HG03060 (cell line): ENCODE results near the gene KCNAB1.

ENCODE experiments used
- ATAC-seq: cut with Tn5 transposase; IDR thresholded peaks from one replicate; pipeline ENCODE4 v1.9.1; 2021; ENCODE audit warnings: low read depth, moderate number of reproducible peaks; ENCODE audit not compliant: unreplicated experiment

KCNAB1 gene

DNA sequence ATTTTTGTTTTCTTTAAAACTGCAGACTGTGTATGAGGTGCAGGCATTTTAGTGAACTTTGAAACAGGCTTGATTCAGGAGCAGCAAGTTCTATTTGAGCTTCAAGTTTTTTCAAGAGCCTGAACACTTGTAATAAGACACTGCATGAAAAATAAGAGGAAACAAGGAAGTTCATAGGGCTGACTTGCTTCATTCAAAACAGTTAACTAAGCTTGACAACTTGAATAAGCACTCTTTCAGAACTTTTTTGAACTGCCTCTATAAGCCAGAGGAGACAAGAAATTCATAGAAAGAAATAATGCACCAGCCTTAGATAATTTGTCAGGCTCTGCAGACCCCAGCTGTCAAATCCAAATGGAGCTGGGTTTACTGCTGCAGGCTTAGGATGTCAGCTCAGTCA is 304.4 kb downstream of the KCNAB1 start:
- no peak for ATAC-seq

DNA sequence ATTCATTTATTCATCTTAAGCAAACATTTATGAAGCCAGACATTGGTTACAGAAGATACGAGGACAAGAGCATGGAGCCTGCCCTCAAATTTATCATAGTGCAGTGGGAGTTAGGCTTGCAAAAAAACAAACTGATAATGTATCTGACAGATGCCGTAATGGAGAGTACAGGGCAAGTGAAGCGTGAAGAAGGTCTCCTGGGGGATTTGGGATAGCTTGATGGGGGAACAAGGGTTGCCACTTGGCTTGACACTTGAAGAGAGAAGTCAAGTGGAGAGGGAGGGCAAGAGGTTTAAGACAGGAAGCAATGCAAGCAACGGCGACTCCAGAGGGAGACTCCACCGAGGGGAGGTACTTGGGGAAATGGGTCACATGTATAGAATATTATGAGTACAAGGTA is 305.3 kb downstream of the KCNAB1 start:
- no peak for ATAC-seq

DNA sequence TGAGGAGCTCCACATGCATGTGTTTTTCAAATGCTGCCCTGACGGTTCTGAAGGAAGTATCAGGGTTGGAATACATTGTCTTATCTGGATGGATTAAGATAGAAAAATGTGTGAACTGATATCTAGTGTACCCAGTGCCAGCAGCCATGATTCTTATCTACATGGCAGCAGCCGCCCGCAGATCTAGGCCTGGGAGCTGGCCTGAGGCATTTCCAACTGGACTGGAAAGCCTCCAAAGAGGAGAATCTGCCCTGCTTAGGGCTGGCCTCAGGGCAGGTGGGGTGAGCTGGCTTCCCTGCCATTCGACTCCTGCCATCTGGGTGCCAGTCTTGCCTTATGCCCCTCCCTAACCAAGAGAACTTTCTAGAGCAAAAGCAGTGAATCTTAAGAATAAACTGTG is 308.7 kb downstream of the KCNAB1 start:
- ATAC-seq, result no peak

DNA sequence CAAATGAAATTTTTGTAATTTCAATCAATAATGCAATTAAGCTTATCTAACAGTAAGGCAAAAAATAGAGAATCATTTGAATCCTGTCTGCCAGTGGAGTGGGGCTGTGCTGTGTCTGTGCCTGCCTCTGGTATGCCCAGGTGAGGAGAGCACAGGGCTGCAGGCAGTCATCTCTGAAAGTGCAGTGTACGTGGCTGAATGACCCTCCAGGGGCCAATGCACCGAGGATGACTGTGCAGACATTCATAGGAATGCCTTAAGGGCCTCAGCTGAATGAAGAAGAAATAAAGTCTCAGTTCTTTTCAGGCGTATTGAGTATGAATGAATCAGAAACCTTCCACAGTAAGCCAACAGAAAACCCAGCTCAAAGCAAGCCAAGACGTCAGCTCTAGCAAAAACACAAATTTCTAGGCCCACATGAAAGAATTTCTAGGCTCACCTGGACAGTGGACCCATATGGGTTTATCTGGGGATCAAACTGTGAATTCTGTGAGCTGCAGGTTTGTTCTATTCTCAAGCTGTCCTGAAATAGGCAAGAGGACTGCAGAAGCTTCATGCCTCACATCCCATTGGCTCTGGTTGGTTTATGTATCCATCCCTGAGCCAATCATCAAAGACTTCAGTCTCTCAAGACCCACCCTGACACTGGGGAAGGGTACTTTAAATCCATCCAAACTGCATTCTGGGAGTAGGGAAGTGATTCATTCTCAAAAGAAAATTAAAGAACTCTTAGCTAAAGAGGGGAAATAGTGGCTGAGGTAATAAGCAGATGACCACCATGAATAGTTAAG is 311.2 kb downstream of the KCNAB1 start:
- no peak for ATAC-seq

DNA sequence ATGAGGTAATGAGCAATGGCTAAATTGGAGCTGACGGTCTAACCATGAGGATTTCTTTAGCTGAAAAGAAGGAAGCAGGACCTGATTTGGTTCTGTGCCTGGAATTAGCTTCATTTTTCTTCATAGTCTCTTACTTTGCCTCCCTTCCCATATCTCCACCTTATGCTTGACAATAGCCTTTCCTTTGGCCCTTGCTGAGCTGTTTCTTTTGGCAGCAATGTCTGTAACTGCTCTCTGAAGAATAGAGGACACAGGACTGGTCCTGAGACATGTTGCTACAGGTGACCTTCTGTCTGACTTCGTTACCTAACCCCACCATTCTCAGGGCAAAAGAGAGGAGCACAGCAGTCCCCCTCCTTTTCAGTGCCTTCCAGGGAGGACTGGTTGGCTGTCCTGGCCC is 312.2 kb downstream of the KCNAB1 start:
- no peak for ATAC-seq

DNA sequence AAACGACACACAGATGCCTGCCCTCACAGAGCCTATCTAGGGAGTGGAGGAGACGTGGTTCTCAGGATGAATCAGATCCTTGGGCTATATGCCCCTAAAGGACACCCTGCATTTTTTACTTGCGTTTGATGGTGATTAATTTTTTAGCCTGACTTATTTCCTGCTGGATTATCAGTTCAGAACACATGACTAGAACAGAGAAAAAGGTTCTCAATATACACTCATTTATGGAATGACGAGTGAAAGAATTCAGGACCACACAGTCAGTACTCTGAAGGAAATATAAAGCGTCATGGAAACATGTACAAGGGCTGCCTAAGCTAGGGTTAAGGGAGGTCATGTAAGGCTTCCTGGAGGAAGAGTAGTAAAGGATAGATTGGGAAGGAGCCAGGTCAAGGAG is 312.8 kb downstream of the KCNAB1 start:
- no peak for ATAC-seq

DNA sequence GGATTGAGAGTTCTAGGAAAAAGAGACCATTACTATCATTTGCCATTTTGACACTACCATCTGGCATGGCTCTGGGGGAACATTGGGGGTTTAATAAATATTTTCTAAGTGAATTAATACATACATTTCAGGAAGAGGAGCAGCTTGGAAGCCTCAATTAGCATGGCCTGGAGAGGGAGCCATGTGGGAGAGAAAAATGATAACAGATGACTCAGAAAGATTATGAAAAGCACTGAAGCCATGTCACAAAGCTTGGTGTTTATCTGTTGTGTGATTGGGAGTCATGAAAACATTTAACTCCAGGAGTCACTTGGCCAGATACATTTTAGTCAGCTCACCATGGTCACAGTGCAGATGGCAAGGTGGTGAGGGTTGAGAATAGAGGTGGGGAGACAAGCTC is 313.5 kb downstream of the KCNAB1 start:
- ATAC-seq, result no peak

DNA sequence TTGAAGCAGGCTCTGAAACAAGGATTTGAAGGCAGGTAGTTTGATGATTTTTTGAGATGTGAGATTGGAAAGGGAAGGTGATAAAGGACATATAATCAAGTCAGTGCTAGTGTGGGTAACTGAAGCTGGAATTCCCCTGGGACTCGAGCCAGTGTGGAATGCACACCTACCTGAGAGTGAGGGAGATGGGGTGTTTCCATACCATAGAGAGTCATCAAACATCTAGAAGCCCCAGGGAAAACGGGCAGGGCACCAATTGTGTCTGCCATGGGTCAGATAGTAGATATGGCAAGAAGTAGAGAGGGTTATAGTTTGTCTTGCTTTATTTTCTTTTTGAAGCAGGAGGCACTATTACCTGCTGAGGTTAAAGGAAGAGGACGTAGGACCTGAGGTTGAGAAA is 314.5 kb downstream of the KCNAB1 start:
- ATAC-seq, result no peak

DNA sequence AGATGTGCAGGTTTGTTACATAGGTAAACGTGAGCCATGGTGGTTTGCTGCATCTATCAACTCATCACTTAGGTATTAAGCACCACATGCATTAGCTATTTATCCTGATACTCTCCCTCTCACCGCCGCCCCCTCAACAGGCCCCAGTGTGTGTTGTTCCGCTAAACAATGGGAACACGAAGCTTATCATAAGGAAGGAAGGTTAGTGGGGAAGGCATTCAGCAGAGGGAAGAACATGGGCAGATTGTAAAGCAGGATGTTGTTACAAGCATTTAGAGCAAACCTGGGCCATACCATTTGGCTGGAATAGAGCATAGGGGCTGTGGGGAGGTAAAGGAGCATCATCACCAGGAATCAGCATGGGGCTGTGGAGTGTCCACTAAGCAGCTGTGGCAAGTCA is 322.7 kb downstream of the KCNAB1 start:
- ATAC-seq, result no peak

DNA sequence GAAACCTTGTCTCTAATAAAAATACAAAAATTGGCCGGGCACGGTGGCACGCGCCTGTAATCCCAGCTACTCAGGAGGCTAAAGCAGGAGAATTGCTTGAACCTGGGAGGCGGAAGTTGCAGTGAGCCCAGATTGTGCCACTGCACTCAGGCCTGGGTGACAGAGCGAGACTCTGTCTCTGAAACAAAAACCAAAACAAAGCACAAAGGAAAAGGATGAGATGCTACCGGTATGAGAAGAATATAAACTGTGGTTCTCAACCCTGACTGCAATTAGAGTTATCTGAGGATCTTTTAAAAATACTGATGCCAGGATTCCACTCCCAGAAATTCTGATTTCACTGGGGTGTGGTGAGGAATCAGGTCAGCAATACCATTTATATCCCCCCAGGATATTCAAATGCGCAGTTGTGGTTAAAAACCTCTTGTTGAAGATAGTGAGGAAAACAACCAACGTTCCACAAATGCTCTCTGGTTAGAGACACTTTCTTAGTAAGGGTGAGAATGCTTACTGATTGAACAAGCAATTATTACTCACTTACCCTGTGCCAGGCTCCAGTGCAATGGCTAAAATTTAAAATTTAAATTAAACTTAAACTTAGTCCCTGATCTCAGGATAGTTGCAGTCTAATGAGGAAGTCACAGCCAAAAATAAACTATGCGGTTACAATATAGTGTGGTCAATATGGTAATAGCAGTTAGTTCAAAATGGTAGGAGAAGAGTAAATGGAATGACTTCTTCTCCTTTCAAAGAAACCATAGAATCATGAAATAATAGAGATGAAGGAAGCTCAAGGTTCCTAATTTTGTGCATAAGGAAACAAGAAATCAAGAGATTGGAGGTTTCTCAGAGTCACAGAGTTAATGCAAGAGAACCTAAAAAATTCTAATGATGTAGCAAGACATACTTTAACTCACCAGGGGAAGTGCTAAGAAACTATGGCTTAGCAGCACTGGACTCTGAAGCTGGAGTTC is 325.0 kb downstream of the KCNAB1 start:
- no peak for ATAC-seq

DNA sequence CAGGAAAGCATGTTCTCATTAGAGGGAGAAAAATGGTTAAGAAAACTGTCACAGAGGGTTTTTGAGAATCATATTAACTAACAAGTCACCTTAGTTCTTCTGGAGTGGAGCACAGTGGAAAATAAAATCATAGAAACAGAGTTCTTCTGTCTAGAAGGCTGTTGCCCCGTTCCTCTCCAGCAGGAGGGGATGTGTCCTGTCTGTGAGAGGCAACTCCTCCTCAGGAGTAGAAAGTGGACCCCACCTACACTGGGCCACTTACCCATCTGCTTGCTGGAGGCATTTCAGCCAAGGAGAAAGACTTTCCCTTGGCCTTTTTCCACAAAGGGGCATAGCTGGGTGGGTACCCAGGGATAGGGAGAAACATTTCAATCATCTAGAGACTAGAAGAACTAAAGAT is 327.9 kb downstream of the KCNAB1 start:
- ATAC-seq, result no peak

DNA sequence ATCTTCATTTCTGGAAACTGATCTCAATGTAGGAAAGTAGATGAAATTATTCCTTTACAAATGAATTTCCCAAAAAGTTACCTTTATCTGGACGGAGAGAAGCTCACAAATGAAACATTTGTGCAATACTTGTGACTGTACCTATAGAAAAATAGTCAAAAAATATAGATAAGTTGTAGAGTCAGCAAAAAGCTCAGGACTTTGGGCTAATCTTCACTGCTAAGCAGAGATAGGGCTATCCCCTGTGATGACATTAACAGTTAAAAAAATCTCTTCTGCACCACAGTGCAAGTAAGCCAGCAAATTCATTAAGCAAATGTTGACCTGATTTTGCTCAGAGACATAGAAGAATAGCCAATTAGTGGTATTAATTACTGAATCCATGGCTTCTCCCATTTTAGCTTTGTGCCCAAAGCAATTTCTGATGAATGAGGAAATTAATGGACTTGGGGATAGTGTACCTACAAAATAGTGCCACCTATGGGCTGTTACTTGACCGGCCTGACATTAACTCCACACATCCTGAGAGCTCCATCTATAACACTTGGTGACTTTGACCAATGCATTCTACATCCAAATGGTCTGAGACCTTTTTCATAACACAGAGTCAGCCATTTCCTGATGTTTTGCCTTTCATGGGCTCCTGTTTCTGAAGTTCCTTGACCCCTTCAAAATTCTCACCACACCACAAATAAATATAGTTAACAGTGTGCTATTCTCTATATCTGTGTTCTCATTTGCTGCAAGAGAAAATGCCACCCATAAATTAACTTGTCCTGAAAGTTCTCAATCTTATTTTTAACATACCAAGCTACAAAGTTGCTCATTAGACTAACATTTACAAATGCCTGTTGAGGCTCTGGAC is 329.6 kb downstream of the KCNAB1 start:
- ATAC-seq, result peak; percentile 39

DNA sequence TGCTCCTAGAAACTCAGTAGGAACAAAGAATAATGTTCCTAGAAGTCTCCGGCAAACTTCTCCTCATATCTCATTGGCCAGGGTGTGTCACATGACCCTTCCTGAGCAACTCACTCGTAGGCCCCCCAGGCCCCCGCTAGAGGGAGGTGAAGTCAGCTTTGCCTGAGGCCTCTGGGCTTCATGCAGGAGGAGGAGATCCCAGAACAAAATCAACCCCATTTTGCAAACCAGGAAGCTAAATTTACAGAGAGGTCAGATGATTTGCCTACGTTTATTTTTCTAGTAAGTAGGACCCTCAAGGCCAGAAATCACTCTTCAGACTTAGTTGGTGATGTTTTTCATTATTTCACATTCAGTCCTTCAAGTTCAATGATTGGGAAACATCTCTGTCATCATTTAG is 335.5 kb downstream of the KCNAB1 start:
- ATAC-seq, result no peak

DNA sequence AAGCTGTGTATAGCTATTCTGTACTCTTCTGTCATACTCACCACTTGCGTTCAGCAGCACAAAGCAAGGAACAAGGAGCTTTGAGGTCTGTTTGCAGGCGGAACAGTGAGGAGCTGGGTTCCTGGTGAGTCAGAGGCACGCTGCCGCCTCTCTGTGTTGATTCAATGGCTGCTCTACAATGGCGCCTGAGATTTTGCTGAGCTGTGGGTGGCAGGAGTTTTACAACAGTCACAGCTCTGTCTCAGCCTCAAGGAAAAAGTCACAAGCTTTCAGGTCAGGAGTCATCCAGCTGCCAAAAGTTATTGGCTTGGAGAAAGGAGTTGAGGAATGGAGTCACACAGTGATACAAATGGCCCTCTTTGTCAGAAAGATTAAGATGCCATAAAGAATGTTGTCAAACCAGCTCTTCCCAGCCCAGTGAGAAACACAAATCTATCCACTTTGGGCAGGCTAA is 336.4 kb downstream of the KCNAB1 start:
- ATAC-seq, result no peak

DNA sequence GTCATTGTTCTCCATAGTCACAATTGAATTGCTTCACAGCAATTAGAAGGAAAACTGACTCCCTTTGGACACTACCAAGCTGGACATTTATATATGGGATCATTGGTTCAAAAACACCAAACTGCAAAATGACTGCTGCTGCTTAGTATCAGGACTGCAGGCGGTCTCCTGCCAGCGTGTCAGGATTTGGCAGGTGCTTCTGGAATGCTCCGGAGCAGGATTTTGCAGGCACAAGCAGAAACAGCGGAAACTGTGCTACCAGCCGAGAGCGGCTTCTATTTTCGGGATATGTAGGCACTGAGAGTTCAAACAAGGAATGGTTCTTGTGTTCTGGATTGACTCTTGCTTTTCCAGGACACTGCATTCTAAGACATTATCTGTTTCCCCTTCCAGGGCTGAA is 339.1 kb downstream of the KCNAB1 start:
- no peak for ATAC-seq

DNA sequence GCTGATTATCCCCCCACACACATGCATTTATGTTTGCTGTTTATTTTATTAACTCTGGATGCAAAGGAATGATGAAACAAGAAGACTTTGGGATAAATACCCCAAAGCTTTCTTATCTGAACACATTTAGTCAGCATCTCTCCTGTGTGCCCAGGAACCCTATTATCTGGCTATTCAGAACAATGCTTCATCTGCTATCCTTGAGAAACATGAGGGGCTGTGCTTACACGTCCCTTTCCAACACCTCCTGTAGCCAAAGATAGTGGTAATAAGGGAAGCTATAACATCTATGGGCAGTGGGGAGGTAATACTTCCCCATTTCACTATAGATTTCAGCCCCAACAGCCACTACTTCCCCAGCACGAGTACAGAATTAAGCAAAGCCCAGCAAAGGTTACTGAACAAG is 339.8 kb downstream of the KCNAB1 start:
- no peak for ATAC-seq

DNA sequence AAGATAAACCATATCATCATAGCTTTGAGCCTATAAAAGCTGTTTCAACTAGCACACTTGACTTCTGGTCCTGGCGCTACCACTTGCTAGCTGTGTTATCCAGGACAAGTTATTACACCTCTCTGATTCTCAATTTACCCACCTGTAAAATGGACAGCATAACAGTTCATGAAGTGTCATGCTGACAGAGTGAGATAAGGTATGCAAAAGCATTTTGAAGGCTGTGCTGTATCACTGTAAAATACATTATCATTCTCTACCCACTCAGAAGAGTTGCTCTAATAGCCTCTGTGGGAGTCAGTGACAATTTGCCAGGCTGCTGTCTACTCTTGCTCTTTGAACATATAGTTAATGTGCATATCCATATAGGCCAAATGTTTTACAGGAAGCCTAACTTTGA is 341.5 kb downstream of the KCNAB1 start:
- no peak for ATAC-seq

DNA sequence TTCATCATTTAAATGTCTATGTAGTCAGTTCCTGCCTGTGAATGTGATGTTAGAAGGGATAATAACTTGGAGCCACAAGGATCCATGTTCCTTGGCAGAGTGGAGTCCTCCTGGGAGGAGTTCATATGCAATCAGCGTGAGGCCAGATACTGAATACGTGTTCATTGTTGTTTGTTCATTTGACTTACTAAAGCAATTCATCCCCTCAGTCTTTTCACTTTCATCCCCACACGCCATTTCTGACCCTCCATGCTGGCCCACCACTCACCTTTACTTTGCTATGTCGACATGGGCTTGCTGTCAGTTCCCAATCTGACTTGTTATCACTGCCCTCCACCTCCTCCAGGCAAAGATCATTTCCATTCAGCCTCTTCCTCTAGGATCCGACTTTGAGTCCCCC is 342.7 kb downstream of the KCNAB1 start:
- ATAC-seq, result no peak

DNA sequence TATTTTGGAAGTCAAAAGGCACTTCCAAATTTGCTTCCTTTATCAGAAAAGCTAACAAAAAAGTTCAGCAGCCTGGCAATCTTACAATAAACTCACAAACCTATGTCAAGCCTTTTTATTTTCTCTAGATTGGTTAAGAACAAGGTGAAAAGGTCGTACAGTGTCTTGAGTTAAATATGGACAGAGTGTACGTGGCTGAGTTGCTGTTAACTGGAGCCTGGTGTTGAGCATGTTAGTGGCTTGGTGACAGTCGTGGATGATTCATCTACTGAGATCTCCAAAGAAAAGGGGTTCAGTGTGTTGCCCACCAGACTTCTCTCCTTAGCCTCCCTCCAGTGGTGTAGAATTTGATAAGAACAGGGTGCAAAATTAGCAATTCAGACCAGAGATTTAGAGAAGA is 344.8 kb downstream of the KCNAB1 start:
- no peak for ATAC-seq

DNA sequence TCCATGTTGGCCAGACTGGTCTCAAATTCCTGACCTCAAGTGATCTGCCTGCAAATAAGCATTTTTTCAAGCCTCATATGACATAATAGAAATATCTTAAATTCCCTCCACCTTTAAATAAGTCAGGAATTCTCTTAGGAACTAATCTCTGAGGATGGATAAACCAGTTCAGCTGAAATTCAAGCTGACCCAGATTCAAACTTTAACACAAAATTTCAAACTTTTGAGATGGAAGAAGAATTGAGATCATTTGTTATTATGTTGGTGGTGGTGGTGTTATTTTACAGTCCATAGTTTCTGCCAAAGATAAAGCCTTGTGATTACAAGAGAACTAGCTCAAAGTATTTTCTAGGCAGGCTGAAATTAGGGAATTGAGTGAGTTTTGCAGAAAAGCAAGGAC is 349.1 kb downstream of the KCNAB1 start:
- no peak for ATAC-seq

DNA sequence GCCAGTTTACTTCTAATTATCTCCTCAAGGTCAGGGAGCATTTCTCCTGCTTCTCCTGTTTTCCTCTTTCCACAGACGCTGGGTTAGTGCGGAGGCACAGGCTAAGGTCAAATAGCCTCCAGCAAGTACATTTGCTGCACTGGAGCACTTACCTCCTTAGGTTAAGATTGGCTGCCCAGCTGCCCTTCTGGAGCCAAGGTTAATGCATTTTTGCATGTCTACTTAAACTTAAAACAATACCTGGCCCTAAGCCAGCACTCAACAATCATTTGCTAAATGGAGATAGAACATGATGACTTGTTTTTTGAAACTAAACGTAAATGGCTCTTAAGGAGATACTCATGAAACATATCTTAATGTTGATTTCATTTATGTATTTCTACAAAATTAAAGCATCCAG is 351.1 kb downstream of the KCNAB1 start:
- no peak for ATAC-seq
